HG03045 (cell line): Measurements from ENCODE around the gene DSG3.

Source experiments
- ATAC-seq: cut with Tn5 transposase; IDR thresholded peaks from one replicate; pipeline ENCODE4 v1.9.1; 2021; ENCODE audit warnings: mild to moderate bottlenecking, moderate library complexity; ENCODE audit not compliant: unreplicated experiment

The DSG3 gene

GRCh38 chr18:31429623-31430022, 17.9 kb upstream of the DSG3 start:
- ATAC-seq = no peak

GRCh38 chr18:31430072-31430471, 17.5 kb upstream of the DSG3 start:
- ATAC-seq = no peak

GRCh38 chr18:31430554-31430953, 17.0 kb upstream of the DSG3 start:
- ATAC-seq = no peak

DNA sequence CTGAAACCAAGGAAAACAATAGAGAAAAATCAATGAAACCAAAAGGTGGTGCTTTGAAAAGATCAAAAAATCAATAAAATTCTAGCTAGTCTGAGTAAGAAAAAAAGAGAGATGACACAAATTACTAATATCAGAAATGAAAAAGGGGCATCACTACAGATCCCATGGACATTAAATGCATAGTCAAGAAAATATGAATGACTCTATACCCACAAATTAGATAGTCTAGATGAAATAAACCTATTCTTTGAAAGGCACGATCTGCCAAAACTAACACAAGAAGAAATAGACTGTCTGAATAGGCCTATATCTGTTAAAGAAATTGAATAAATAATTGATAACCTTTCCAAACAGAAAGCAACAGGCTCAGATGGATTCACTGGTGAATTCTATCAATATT, 15.2 kb upstream of the DSG3 start:
- no peak for ATAC-seq

DNA sequence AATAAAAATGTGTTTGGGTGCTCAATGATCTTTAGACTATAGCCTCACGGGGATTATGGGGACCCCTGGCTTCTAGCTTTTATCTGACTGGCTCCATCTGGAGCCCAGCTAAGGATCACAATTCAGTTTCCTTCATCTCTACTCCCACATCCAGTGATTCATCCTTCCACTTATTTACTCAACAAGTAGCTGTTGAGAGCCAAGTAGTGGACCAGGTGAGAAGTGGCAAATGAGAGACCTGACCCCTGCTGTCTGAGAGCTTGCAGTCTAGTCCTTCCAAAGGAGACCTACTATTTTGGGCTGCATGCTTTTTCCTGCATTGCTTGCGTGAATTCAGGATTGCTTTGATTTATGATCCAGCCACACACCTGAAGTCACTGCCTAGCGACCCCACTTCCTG, 10.7 kb upstream of the DSG3 start:
- ATAC-seq = no peak

- peak; percentile 89 for ATAC-seq
Observed at GRCh38 chr18:31438402-31438801, 9.1 kb upstream of the DSG3 start.

GRCh38 chr18:31439807-31440325, 7.7 kb upstream of the DSG3 start:
- no peak for ATAC-seq

GRCh38 chr18:31440787-31441186, 6.8 kb upstream of the DSG3 start:
- no peak for ATAC-seq

DNA sequence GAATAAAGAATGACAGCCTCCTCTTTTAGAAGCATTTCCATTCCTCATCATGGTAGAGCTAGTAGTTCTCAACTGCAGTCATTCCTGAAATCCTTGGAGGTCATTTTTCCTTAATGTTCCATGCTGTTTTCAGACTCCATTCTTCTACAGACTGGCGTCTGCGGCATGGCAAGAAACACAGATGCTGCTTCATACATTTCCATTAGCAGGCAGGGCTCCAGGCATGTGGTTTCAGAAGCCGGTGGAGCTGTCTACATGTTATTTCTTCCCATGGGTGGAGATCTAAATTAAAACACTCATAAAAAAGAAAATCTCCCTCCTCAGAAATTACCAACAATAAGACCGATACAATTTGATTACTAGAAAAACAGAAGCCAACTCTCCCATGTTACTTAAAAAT, 6.0 kb upstream of the DSG3 start:
- no peak for ATAC-seq

GRCh38 chr18:31444142-31444541, 3.4 kb upstream of the DSG3 start:
- ATAC-seq = no peak

DNA sequence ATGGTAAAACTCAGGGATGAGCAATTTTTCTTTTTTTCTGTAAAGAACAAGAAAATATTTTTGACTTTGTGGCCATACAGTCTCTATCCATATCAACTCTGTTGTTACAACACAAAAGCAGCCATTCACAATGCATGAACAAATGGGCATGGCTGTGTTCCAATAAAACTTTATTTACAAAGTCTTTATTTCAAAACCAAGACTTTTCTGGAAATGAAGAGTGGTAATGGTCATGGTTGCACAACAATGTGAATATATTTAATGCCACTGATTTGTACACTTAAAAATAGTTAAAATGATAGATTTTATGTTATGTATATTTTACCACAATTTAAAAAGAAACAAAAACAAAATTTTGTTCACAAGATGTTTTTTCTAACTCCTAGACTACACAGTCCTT, 1.6 kb upstream of the DSG3 start:
- no peak for ATAC-seq

DNA sequence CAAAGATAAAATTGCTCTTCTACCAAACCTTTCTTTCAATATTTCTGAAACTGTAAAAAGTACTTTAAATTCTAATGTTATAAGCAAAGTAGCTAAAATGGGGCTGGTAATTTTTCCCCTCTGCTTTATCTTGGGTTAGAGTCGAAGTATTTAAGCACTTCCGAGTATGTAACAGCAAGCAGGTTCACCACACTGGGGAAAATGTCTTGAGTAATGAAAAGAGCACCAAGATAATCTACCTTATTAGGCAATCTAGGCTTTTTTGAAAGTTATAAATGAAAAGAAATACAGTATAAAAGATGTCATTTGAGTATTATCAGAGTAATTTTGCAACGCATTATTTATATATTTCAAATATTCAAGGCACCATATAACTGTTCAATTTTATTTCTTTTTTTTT, 687 bp upstream of the DSG3 start:
- no peak for ATAC-seq

DNA sequence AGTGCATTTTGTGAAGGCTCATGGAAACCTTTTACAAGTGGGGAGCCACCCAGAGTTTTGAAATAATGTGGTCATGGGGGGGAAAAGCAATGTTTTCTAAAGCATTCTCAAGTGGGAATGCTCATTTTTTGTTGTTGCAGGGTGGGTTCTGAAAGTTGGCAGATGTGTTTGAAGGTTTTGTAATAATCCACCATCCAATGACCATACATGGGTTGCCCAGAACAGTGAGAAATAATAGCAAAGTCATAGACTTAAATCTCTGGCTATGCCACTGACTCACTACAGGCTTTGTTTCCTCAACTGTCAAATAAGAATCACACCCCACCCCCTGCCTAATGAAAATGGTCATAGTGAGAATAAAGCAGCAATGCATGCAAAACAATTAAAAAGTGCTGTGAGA, 2.9 kb downstream of the DSG3 start:
- no peak for ATAC-seq

- ATAC-seq = no peak
Observed at GRCh38 chr18:31451625-31452024, 4.1 kb downstream of the DSG3 start.

- no peak for ATAC-seq
Observed at GRCh38 chr18:31454066-31454708, 6.6 kb downstream of the DSG3 start.

GRCh38 chr18:31469629-31470028, 22.1 kb downstream of the DSG3 start:
- no peak for ATAC-seq

DNA sequence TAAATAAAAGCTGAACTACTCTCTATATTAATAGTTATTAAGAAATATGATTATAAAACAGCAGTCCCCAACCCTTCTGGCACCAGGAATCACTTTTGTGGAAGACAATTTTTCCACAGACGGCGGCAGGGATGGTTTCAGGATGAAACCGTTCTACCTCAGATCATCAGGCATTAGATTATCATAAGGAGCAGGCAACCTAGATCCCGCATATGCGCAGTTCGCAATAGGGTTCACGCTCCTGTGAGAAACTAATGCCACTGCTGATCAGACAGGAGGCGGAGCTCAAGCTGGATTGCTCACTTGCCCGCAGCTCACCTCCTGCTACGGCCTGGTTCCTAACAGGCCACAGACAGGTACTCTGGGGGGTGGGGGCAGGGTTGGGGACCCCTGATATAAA, 31.1 kb downstream of the DSG3 start:
- no peak for ATAC-seq

GRCh38 chr18:31482051-31482450, 34.5 kb downstream of the DSG3 start:
- no peak for ATAC-seq

DNA sequence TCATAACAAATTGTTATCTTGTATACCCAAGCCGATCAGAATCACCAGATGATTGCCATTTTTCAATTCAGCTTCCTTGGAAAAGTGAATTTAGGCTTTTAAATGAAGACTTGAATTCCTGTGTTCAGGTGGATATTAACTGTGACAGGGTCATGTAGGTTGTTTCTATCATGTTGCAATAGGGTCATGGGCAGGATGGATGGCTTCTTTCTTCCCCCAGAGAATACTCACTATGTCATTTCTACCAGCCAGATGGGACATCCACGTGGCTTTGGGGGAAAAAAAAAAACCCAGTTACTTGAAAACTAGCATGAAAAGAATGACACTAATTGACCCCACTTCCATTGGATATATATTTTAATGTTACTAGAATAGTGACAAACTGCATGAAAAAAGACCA, 35.9 kb downstream of the DSG3 start:
- no peak for ATAC-seq

DNA sequence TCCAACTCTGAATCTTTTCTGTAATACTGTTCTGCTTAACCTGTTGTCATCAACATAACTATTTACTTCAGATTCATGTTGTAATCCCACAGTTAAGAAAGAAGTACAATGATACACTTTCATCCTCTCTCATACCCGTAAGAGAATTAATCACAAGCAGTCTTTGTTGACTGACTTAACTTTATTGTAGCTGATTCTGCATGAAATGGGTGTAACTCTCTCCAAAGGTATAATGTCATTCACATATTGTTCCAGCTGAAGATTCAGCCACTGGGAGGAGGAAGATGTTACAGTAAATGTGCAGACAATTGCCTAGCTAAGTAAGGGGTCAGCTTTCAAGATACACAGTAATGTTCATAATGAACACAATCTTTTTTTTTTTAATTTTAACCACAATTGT, 36.9 kb downstream of the DSG3 start:
- ATAC-seq = no peak

- ATAC-seq = no peak
Observed at GRCh38 chr18:31486165-31486564, 38.6 kb downstream of the DSG3 start.

GRCh38 chr18:31487246-31488015, 39.9 kb downstream of the DSG3 start:
- no peak for ATAC-seq

- no peak for ATAC-seq
Observed at GRCh38 chr18:31489311-31489710, 41.8 kb downstream of the DSG3 start.
